GM18873 (cell line): Measurements from ENCODE around the gene PLCH1.
"Not testable (repeated sequence)": the region's sequence is repeated elsewhere in the genome, so short reads cannot be mapped to it uniquely, and the experiment has no call there.

ENCODE experiments used
- ATAC-seq: cut with Tn5 transposase; IDR thresholded peaks from one replicate; pipeline ENCODE4 v1.9.1; 2021; ENCODE audit warnings: mild to moderate bottlenecking, moderate library complexity, moderate number of reproducible peaks; ENCODE audit not compliant: unreplicated experiment, low FRiP score

The PLCH1 gene

GRCh38 chr3:155651489-155652218 lies 93.2 kb downstream of the PLCH1 start:
- ATAC-seq, result no peak

GRCh38 chr3:155648013-155648591 lies 96.8 kb downstream of the PLCH1 start:
- ATAC-seq, result no peak

GRCh38 chr3:155647206-155647605 lies 97.7 kb downstream of the PLCH1 start:
- ATAC-seq, result no peak

GRCh38 chr3:155646669-155647068 lies 98.2 kb downstream of the PLCH1 start:
- ATAC-seq, result no peak

GRCh38 chr3:155646128-155646527 lies 98.7 kb downstream of the PLCH1 start:
- no peak for ATAC-seq

- no peak for ATAC-seq
Observed at GRCh38 chr3:155643581-155644165, 101.2 kb downstream of the PLCH1 start.

GRCh38 chr3:155641956-155642355 lies 102.9 kb downstream of the PLCH1 start:
- ATAC-seq, result no peak

- no peak for ATAC-seq
Observed at GRCh38 chr3:155640098-155640497, 104.8 kb downstream of the PLCH1 start.

- ATAC-seq, result no peak
Observed at GRCh38 chr3:155639462-155640055, 105.3 kb downstream of the PLCH1 start.

GRCh38 chr3:155638461-155638860 lies 106.4 kb downstream of the PLCH1 start:
- ATAC-seq, result not testable (repeated sequence)

- no peak for ATAC-seq
Observed at GRCh38 chr3:155637567-155637966, 107.3 kb downstream of the PLCH1 start.

GRCh38 chr3:155635056-155635455 lies 109.8 kb downstream of the PLCH1 start:
- no peak for ATAC-seq

- no peak for ATAC-seq
Observed at GRCh38 chr3:155634121-155634719, 110.7 kb downstream of the PLCH1 start.

- ATAC-seq, result no peak
Observed at GRCh38 chr3:155631323-155632019, 113.4 kb downstream of the PLCH1 start.

- no peak for ATAC-seq
Observed at GRCh38 chr3:155629556-155629955, 115.3 kb downstream of the PLCH1 start.

- no peak for ATAC-seq
Observed at GRCh38 chr3:155629056-155629455, 115.8 kb downstream of the PLCH1 start.

- ATAC-seq, result not testable (repeated sequence)
Observed at GRCh38 chr3:155622647-155623046, 122.2 kb downstream of the PLCH1 start.

- not testable (repeated sequence) for ATAC-seq
Observed at GRCh38 chr3:155620552-155620951, 124.3 kb downstream of the PLCH1 start.

GRCh38 chr3:155619118-155619915 lies 125.6 kb downstream of the PLCH1 start:
- no peak for ATAC-seq

GRCh38 chr3:155618543-155618942 lies 126.3 kb downstream of the PLCH1 start:
- no peak for ATAC-seq
